GM03348 (cell line): ENCODE measurements around the gene DHX16.
"Not testable (repeated sequence)": the region's sequence is repeated elsewhere in the genome, so short reads cannot be mapped to it uniquely, and the experiment has no call there.

Experiments used
- DNase-seq: peaks from one replicate; pipeline ENCODE4 v3.0.0; 2012; ENCODE audit warnings: low spot score

Gene DHX16

GRCh38 chr6:30678964-30679726 lies 6.3 kb upstream of the DHX16 start:
- DNase-seq: peak; percentile 87

DNA sequence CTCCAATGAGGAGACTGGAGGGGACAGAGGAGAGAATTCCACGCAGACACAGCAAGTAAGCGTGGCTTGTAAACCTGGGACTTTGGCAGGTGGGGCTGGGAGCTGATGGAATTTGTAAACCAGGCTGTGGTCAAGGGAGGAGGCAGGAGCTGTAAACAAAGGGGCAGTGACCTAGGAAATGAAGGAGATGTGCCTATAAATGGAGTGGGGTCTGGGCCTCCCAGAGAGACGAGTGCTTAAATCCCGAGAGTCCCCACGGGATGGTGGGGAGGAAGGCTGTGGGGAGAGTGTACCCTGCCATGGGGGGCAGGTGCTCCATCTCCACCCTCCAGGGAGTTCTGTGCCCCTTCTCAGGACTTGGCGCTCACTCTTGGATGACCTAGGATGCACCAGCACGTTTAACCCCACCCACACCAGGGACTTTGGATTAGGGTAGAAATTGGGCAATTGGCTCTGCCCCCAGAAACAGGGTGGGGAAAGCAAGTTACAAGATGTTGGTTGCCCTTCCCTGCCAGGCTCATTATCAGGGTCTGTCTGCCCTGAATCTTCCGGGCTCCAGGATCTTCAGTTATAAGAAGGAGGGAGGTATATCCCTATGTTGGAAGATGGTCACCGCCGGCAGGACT lies 4.0 kb upstream of the DHX16 start:
- no peak for DNase-seq

- DNase-seq: peak; percentile 17
These were observed 1.9 kb downstream of the DHX16 start for GRCh38 chr6:30670760-30671527.

DNA sequence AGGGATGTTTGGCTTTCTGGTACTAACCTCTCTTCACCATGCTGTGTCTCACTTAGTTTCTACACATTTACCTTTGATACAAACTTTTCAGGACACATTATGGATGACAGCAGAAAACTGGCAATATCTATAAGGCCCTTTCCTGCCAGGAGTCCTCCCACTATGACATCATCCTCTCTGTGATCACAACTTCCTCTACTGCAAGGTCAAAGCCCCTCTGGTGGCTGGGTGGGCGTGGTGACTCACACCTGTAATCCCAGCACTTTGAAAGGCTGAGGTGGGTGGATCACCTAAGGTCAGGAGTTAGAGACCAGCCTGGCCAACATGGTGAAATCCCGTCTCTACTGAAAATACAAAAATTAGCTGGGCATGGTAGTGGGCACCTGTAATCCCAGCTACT lies 6.5 kb downstream of the DHX16 start:
- not testable (repeated sequence) for DNase-seq

DNA sequence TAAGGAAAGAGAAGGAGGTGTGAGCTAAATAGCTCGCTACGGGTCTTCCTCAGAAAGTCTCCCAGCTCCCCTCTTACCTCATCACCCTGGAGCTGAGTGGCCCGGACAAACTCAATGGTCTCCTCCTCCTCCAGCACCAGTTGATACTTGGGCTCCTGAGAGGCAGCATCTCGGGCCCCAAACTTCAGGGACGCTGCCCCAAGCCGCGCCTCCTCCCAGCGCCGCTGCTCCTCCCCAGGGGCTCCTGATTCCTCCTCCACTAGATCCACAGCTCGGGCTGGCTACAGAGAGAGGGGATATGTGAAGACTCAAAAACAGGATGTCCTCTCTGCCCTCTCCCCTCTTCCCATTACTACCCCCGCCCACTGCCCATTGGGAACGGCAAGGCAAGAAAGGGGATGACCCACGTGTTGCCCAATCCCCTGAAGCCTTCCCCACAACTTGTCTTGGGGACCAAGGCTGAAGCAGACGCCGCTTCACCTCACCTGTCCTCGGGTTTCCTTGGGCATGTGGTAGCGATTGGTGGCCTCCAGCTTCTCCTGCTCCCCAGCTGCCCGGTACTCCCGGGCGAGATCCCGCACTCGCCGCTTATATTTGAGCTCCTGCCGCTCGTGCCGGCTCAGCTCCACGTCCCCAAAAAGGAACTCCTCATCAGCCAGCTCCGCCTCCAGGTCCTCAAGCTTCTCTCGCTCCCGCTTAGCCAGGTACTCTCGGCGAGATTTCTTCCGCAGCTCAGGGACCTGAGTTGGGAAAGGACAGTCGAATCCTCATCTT lies 7.6 kb downstream of the DHX16 start:
- DNase-seq: no peak

- DNase-seq: not testable (repeated sequence)
These were observed 14.9 kb downstream of the DHX16 start for GRCh38 chr6:30657922-30658321.

DNA sequence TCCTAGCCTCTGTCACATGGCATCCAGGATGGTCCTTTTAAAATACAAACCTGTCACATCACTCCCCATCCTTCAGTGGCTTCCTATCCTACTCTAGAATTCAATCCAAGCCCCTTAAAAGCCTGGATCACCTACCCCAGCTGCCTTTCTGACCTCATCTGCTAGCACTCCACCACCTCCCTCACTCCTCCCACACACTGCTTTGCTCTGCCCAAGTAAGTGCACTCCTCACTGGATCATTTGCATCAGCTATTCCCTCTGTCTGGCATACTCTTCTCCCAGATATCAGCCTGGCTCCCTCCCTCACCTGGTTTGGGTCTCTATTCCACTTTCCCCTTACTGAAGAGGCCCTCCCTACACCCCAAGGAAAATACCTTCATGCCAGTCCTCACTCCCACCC lies 15.4 kb downstream of the DHX16 start:
- no peak for DNase-seq

GRCh38 chr6:30656513-30656912 lies 16.3 kb downstream of the DHX16 start:
- DNase-seq: no peak

- DNase-seq: no peak
These were observed 17.1 kb downstream of the DHX16 start for GRCh38 chr6:30655743-30656094.

- DNase-seq: no peak
These were observed 17.7 kb downstream of the DHX16 start for GRCh38 chr6:30654798-30655742.

GRCh38 chr6:30651143-30651542 lies 21.7 kb downstream of the DHX16 start:
- DNase-seq: no peak

DNA sequence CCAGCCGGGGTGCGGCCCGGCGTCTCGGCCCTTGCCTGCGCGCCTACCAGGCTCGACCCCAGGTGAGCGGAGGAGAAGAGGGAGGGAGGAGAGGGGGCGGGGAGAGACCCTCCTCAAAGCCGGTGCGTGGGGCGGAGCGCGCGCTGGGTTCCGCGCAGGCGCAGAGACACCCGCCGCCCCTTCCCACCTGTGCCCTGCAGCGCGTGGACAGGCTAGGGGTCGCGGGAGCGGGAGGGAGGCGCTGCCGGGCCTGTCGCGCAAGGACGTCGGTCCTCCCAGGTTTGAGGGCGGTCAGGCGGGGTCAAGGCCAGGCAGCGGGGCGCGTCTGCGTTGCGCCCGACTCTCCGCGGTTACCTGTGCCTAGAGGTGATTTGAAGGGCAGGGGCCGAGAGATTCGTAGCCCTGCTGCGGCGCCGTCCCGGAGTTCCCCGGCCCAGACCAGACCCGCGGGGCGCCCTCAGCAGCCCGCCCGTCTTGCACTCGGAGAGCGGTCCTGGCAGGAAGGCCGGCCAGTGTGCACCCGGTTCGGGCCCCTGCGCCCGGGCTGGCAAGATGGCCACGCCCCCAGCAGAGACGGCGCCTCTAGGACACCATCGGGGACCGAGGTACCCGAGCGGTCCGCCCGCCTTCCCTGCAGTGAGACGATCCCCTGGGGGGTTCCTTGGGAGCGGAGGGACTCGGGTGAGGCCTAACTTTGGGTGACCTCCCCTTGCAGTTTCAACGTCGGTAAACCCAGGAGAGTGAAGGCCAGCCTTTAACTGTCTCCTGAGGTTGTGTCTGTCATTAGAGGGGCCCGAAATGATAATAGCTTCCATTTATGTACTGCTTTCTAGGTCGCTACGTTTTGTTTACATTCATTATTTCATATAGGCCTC lies 25.3 kb downstream of the DHX16 start:
- peak; percentile 89 for DNase-seq

- DNase-seq: peak; percentile 99
These were observed 26.2 kb downstream of the DHX16 start, which contains the start of gene C6orf136 for GRCh38 chr6:30646450-30647241. TSS of gene C6orf136 (plus strand) at chr6:30647133. CDS start at chr6:30647232, 99 bp downstream.

DNA sequence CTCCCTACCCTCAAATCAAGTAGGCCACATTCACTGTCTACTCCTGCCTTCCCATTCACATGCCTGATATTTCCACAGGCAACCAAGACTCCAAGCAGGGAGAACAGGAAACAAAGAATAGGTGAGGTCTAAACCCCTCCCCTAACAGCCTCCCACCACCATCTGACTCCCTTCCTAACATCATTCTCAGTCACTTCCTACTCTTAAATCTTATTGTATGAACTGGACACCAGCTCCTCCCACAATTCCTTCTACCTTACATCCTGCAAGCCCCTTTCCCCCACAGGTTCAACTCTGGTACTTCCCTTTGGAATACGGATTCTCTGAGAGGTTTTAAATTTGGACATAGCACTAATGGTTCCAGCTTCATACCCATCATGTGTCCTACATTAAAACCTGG lies 26.8 kb downstream of the DHX16 start:
- DNase-seq: no peak

DNA sequence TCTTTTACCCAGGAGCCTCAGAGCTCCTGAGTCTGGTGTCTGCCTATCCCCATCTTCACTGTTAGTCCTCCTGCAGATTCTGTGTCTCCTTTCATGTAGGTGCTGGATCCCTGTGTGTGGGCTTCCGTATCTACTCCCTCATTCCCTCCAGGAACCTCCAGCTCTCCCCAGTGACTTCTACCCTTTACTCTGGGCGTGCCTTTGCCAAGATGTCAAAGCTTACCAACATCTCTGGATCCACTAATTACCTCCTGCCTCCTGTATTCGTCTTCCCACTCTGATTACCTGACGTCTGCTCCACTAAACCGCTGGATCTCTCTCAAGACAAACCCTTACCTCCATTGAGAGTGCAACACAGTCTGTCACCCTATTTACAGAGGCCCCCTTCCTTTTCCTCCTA lies 28.0 kb downstream of the DHX16 start:
- DNase-seq: no peak

- no peak for DNase-seq
These were observed 29.1 kb downstream of the DHX16 start for GRCh38 chr6:30643656-30644055.

- DNase-seq: no peak
These were observed 31.8 kb downstream of the DHX16 start for GRCh38 chr6:30641048-30641447.

GRCh38 chr6:30640481-30640880 lies 32.3 kb downstream of the DHX16 start:
- DNase-seq: no peak

- no peak for DNase-seq
These were observed 37.0 kb downstream of the DHX16 start for GRCh38 chr6:30635834-30636233.
